GM18951 (cell line): ENCODE data around the gene PSMD14.
"Not testable (repeated sequence)": the region's sequence is repeated elsewhere in the genome, so short reads cannot be mapped to it uniquely, and the experiment has no call there.

ENCODE experiments used
- POLR2A ChIP-seq: IDR thresholded peaks from 4 replicates; pipeline ENCODE4 v1.6.1; 2011; ENCODE audit warnings: mild to moderate bottlenecking; ENCODE audit not compliant: insufficient read length, insufficient read depth; ENCODE audit errors: extremely low read depth
- in situ Hi-C: fragments of 300-500 bp; cut with MboI; formaldehyde crosslinking; loops from one replicate; pipeline ENCODE4 v1.12.0; 2022; ENCODE audit warnings: low sequenced_read_pairs, mixed read lengths, inconsistent platforms; ENCODE audit not compliant: unreplicated experiment

The PSMD14 gene

GRCh38 chr2:161353543-161353942, 45.3 kb downstream of the PSMD14 start:
- in situ Hi-C loops, result no loop called here
- no peak for TF ChIP-seq POLR2A

DNA sequence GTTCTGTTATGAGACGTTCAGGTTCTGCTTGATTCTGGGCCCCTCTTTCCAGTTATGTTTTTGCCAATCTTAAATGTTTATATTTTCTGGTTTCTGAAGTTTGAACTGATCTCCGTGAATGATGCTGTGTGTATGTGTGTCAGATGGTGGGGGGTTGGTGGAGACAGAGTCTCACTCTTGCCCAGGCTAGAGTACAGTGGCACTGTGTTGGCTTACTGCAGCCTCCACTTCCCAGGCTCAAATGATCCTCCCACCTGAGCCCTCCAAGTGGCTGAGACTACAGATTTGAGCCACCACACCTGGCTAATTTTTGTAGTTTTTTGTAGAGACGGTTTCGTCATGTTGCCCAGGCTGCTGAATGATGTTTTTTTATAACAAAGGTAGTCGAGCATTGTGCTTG, 45.9 kb downstream of the PSMD14 start:
- TF ChIP-seq POLR2A, result no peak
- in situ Hi-C loops, result no loop called here

DNA sequence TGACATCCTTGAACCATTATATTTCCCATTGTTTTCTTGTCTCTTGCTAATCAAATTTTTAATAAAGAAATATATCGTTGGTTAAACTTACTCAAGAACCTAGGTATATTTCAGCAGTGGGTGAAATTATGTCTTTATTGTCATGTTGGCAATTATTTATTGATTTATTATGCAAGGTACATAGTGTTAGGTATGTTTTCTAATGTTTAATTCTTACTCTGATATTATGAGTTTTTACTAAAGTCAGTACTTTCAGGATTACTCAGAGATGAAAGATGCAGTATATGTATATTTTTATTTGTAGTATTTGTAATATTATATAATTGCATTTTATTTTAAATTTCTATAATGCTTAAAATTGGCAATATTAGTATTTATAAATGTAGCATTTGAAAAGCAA, 46.9 kb downstream of the PSMD14 start:
- no peak for TF ChIP-seq POLR2A
- in situ Hi-C loops, result no loop called here

DNA sequence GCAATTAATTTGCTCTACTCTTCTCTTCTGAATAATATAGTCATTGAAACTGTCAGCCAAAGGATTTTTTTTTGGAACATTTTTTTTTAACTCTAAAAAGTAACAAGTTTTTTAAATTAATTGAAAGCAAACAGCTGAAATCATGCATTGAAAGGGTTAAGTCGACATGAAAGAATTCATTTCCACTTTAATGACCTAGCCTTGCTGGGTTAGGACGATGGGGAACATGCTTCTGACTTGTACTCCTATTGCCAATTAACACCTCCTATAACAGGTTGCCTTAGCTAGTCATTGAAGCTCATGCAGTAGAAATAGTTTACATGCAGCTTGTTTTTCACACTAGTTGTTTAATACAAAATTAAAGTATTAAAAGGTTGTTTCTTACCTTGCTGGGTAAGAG, 47.8 kb downstream of the PSMD14 start:
- TF ChIP-seq POLR2A, result no peak
- in situ Hi-C loops, result no loop called here

- in situ Hi-C loops, result no loop called here
- no peak for TF ChIP-seq POLR2A
Observed at GRCh38 chr2:161357097-161357496, 48.9 kb downstream of the PSMD14 start.

DNA sequence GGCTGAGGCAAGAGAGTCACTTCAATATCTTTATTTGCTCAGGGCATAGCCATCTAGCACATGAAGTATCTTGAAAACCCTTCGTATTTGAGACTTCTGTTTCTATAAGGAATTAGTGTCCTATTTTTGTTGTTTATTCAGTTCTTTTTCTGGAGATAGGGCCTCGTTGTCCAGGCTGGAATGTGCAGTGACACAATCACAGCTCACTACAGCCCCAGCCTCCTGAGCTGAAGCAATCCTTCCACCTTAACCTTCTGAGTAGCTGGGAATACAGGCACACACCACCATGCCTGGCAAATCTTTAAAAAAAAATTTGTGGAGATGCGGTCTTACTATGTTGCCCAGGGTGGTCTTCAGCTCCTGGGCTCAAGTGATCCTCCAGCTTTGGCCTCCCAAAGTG, 50.6 kb downstream of the PSMD14 start:
- no peak for TF ChIP-seq POLR2A
- in situ Hi-C loops, result no loop called here

- in situ Hi-C loops, result not testable (repeated sequence)
Observed at GRCh38 chr2:161360095-161360654, 52.0 kb downstream of the PSMD14 start.

DNA sequence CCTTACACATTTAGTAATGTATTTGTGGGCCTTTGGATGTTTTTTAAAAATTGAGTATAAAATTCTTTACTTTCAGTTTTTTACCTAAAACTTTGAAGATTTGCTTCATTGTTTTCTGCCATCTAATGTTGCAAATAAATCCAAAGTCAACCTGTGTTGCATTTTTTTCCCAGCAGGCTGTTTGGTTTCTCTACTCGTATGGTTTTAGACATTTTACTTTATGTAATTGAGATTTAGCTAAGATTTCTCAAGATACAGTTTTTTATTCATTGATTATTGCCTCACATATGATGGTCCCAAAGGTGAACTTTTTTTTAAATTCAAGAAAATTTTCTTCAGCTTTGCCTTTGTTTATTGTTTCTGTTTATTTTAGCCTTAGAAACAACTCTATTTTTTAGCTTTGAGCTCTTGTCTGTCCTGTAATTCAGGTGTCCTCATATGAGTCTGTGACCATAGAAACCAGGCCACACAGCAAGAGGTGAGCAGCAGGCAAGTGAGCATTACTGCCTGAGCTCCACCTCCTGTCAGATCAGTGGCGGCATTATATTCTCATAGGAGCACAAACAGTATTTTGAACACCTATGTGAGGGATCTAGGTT, 54.4 kb downstream of the PSMD14 start:
- TF ChIP-seq POLR2A, result no peak
- in situ Hi-C loops, result no loop called here

DNA sequence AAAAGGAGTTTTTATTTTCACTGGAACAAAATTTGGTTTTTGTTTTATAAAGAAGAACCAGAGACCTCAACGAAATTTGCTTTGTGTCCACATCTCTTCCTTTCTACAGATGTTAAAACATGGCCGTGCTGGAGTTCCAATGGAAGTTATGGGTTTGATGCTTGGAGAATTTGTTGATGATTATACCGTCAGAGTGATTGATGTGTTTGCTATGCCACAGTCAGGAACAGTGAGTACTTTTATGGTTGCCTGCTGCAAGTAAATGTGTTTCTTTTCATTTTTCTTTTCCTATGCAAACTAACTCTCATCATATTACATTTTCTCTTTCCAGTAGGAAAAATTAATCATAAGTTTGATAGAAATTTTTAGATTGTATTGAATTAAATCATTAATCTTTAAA, 59.5 kb downstream of the PSMD14 start:
- TF ChIP-seq POLR2A, result no peak
- in situ Hi-C loops, result no loop called here

DNA sequence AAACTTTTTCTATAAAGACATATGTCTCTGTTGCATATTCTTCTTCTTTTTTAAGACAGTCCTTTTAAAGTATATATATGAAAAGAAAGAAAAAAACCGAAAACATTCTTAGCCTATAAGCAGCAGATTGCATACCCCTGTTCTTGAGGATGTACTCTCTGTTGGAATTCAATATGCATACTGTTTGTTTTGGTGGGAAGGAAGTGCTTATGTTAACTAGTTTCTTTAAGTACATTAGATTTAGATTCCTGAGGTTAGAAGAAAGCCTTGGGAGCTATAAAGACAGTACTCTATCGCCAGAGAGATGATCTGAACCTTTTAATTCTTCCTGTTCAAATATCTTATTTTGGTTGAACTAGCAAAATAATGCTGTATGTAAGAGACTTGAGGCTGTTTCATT, 61.1 kb downstream of the PSMD14 start:
- in situ Hi-C loops, result no loop called here

GRCh38 chr2:161370981-161371380, 62.8 kb downstream of the PSMD14 start:
- no peak for TF ChIP-seq POLR2A
- in situ Hi-C loops, result no loop called here

More for the DNA sequence above, 61.1 kb downstream of the PSMD14 start:
- no peak for TF ChIP-seq POLR2A

DNA sequence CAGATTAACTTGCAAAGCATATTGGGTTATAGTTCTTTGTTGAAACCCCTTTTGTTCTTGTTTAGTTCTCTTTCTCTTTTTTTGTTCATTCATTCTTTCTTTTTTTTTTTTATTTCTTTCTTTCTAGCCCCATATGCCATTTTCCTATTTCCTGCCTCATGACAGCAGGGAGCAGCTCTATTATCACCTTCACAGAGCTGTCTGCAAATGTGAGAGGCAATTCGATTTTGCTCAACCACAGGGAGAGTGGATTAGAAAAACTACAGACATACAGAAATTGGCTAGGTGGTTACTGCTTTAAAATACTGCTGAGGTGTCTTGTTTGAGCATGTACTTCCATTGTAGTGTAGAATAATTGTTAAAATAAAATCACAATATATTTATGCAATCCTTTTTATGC, 63.6 kb downstream of the PSMD14 start:
- TF ChIP-seq POLR2A, result no peak
- in situ Hi-C loops, result no loop called here

GRCh38 chr2:161373942-161374341, 65.7 kb downstream of the PSMD14 start:
- in situ Hi-C loops, result no loop called here
- TF ChIP-seq POLR2A, result no peak

GRCh38 chr2:161374446-161374845, 66.2 kb downstream of the PSMD14 start:
- in situ Hi-C loops, result no loop called here
- no peak for TF ChIP-seq POLR2A

- TF ChIP-seq POLR2A, result no peak
- in situ Hi-C loops, result no loop called here
Observed at GRCh38 chr2:161379740-161380139, 71.5 kb downstream of the PSMD14 start.
